Renal pelvis (tissue), 4 donors: ENCODE results near the gene PLXNC1. TPM values are rescaled to one million over a fixed set of nuclear protein-coding genes. Genes with fewer than 3 reads are reported as not detected.
"Not testable (repeated sequence)": the region's sequence is repeated elsewhere in the genome, so short reads cannot be mapped to it uniquely, and the experiment has no call there.

Source experiments
- DNase-seq: peaks from one replicate; pipeline ENCODE4 v3.0.0-alpha.2; 2013
- polyA plus RNA-seq, 3 donors: library from polyadenylated mRNA; unstranded; fragments of 120-200 nt; gene quantifications; one replicate each; pipeline ENCODE4 v1.2.1, GENCODE V29; 2013; ENCODE audit not compliant: insufficient read length in 3 of 3

The PLXNC1 gene
- polyA plus RNA-seq, 3 donors = 6.8 to 7.8 (median 7.1) TPM

DNA sequence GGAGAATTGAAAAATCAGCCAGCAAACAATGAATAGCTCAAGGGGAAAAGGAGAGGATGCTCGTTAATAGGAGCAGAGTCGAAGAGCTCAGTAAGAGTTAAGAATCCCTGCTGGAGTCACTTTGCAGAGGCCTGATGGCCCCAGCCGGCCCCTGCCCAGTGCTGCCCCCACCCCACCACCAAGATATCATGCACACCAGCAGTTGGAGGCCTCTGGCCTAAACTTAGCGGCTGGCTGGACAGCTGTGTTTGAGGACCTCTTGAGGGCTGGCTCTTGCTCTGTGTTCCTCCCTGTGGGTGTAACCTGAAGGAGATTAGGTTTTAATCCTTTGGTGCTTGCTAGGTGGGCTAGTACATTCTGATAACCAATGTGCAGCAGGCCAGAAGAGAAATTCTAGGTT is 142.0 kb downstream of the PLXNC1 start:
- DNase-seq = no peak

DNA sequence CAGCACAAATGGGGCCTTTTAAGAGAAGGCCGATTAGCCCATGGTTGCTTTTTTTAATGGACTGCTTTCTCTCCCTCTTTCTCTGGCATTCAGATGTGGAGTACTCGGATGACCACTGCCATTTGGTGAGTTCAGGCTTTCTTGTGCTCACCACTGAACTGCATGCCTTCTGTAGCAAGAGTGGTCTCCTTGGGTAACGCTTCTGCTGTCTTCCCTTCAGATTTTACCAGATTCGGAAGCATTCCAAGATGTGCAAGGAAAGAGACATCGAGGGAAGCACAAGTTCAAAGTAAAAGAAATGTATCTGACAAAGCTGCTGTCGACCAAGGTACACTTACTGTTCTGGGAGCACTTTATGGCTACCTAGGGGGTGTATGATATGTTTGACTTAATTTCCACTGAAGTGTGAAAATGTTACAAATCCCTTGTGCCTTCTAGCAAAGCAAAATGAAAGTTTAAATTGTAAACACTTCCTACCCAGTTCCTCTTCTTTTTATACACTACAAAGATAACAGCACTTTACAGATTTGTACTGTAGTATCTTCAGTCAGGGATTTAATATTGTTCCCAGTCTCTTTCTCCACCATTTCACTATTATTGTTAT is 148.8 kb downstream of the PLXNC1 start:
- DNase-seq = no peak

DNA sequence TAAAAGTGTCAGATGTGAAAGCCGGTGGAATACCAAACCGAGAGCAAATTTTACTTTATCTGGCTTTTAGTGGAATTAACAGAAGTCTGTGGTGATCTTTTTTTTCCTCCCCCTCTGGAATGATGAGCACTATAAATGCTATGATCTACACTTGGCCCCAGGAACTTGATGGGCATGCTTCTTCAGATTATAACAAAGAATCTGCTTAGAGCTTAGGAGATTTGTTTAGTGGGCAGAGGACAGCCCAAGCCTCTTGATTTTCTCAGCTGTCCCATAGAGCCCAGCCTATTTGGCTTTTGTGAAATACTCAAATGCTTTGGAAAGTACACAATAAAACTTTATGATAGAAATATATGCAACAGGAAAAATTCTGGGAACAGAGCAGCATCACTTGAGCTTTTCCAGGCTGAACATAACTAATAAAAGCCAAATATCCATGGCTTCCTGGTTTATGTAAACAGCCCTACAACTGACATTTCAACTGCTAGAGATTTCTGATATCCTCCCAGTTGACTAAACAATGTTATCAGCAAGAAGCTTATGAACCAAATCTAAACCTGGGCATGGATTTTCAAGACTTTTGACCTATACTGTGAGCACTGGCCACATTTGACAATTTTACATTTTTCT is 149.6 kb downstream of the PLXNC1 start:
- DNase-seq = no peak

DNA sequence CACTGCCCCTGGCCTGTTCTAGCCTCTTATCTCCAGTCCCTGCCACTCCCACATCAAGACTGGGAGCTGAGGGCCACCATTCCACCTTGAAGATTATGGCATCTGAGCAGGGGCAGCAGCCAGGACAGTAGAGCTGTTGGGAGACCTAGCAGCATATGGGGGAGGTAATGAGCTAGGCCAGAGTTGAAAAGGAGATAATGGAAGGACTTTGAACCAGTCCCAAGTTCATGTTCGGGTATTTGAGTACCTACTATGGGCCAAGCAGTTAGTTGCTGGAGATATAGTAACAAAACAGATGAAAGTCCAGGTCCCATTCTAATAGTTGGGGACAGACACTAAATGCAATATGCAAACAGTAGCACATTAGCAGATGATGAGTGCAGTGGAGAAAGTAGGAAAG is 151.5 kb downstream of the PLXNC1 start:
- no peak for DNase-seq

DNA sequence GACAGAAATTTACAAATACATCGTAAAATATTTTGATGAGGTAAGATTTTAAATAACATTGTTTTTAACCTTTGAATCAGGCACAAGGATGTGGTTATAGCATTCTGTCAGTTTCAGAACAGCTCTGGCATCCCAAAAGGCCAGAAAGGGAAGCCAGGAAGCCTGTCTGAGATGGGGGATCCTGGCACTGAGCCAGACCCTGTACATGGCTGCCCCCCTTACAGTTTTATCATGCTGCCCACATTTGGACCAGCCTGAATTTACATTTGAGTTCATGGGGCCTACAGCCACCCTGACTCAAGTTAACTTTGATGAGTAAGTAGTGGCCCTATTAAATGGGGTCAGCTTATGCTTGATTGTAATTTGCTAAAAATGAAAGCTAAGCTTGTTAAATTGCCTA is 155.6 kb downstream of the PLXNC1 start:
- no peak for DNase-seq

DNA sequence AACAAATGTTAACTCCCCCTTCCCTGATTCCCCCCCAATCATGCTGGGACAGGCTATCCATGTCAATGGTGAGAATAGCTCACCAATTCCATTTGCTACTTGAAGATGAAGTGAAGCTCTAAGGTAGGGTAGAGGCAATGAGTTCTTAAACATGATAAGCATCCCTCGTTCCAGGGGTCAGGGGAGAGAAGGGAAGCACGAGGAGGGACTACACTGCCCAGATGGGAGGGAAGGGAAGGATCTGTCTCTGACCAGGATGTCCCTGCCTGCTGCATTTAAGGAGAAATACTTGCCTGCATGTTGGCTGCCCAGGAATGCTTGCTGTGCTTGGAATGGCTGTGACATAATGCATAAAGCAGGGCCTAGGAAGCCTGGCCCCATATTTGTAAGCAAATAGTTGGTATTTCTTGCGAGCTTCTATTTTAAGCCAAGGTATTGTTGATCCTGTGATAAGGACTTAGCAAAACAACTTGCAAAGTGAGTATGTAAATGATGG is 156.2 kb downstream of the PLXNC1 start:
- DNase-seq = no peak

DNA sequence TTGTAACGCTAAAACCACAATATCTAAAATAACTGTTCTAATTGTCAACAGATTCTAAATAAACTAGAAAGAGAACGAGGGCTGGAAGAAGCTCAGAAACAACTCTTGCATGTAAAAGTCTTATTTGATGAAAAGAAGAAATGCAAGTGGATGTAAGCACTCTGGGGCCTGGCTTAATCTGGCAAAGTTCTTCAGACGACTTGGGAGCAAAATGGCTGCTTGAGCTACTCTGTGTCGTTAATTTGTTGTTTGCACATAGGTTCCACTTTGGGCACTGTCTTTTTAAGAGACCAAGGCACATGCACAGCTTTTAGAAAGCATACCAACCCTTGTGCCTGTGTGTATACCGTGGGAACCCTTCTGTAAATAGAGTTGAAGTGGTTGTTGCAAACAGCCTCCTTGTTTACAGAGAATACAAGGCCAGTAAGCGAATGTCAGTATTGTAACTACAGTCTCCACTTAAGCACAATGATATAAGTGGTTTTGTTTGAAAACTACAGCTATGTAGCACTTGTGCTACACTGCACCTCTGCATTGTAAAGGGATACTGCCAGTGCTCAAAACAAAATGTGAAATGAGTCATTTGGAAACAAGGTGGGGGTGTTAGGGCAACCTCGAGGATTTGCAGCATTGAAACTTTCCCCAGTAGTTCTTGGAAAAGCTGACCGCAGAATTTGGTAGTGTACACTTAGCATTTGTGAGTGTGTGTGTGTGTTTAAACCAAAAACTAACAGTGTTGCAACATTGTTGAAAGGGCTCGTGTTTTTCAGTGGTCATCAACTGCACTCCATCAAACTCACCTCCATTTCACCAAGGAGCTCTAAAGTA is 157.0 kb downstream of the PLXNC1 start:
- no peak for DNase-seq

DNA sequence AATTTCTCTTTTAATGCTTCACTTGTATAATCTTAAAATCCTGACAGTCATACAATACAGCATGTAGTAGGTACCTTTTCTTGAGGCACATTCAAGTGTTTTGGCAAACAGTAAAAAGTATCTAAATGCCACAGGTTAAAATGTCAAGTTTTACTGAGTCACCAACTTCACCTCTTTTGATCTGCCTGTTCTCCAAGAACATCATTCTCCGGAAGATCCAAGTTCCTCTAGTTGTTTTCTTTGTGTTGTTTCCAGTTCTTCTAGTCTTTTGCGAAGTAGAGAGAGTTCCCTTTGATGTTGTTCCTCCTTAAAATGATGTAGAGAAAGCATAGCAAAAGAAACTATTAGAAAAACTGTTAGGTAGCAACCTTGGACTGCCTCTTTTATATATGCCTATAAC is 160.2 kb downstream of the PLXNC1 start:
- no peak for DNase-seq

DNA sequence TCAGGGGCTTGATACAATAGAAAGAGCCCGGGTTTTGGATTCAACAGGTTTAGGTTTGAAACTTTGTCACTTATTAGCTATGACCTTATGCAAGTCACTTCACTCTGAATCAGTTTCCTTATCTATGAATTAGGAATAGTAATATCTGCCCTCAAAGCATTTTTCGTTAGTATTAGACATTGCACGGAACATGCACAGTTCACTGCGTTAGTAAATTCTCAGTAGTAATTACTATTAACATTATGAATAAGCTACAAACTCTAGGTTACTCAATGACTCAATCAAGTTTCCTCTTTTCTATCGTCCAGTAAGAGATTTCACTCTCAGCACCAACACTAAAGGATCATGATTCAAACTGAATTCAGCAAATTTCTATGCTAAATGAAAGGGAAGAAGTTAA is 161.0 kb downstream of the PLXNC1 start:
- DNase-seq = no peak

DNA sequence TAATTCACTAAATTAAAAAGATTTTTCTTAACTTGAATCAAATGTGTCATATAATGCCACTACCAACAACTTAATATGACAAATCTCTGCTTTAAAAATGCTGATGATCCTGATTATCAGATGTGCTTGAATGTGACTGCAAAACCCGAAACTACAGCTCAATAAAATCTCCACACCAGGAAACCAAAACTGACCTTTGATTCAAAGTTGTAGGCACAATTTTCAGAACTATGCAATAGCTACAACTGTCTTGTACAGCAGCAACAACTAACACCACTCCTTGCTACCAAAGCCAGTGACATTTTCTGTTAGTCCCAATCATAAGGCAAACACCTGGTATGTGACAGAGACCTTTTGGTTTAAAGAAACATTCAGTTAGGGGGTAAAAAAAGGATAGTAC is 164.0 kb downstream of the PLXNC1 start:
- DNase-seq = no peak

DNA sequence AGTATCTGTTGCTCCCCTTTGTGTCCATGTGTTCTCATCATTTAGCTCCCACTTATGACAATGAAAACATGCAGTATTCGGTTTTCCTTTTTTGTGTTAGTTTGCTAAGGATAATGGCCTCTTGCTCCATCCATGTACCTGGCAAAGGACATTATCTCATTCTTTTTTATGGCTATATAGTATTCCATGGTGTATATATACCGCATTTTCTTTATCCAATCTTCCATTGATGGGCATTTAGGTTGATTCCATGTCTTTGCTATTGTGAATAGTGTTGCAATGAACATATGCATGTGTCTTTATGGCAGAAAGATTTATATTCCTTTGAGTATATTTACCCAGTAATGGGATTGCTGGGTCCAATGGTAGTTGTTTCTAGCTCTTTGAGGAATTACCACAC is 168.2 kb downstream of the PLXNC1 start:
- not testable (repeated sequence) for DNase-seq

DNA sequence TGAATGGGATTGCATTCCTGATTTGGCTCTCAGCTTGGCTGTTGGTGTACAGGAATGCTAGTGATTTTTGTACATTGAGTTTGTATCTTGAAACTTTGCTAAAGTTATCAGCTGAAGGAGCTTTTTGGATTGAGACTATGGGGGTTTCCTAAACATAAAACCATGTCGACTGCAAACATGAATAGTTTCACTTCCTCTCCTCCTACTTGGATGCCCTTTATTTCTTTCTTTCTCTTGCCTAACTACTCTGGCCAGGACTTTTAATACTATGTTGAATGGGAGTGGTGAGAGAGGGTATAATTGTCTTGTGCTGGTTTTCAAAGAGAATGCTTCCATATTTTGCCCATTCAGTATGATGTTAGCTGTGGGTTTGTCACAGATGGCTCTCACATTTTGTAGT is 169.8 kb downstream of the PLXNC1 start:
- no peak for DNase-seq

DNA sequence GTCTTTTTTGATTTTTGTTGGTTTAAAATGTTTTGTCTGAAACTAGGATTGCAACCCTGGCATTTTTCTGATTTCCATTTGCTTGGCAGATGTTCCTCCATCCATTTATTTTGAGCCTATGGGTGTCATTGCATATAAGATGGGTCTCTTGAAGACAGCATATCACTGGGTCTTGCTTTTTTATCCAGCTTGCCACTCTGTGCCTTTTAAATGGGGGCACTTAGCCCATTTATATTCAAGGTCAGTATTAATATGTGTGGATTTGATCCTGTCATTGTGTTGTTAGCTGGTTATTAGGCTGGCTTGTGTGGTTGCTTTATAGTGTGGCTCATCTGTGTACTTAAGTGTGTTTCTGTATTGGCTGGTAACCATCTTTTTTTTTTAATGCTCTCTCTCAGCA is 171.7 kb downstream of the PLXNC1 start:
- DNase-seq = no peak

DNA sequence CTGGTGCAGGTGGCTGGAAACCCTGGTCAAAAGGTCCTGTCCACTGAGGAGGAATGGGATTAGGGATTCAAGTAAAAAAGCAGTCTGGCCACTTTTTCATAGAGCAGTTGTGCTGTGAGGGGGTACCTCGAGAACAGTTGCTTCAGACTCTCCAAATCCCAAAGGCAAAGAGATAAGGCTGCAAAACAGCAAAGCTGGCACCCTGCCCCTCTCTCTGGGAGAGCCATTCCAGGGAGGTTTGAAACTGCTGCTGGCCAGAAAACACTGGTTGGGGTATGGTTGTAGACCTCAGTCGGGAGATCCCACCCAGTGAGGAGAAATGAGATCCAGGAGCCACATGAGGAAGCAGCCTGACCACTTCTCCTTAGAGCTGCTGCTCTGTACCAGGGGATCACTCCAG is 174.0 kb downstream of the PLXNC1 start:
- no peak for DNase-seq

DNA sequence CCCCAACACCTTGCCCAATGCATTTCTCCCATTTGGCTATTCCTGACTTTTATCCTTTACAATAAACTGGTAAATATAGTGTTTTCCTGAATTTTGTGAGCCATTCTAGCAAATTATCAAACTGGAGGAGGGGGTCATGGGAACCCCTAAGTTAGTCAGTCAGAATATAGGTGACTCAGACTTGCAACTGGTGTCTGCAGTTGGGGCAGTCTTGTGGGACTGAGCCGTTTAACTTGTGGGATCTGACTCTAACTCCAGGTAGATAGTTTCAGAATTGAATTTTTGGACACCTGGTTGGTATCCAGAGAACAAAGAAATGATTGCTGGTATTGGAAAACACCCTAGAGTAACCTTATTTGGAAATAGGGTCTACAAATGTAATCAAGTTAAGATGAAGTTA is 177.9 kb downstream of the PLXNC1 start:
- no peak for DNase-seq

DNA sequence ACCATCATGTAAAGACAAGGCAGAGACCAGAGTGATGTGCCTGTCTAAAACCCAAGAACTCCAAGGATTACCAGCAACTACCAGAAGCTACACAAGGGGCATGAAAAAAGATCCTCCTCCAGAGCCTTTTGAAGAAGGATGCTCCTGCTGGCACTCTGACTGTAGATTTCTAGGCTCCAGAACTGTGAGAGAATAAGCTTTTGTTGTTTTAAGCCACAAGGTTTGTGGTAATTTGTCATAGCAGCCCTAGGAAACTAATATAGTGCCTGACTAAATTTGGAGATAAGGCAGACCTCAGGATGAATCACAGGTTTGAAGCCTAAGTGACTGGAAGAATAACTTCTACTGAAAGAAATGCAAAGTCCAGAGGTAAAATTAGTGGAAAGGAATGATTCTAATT is 178.3 kb downstream of the PLXNC1 start:
- no peak for DNase-seq

DNA sequence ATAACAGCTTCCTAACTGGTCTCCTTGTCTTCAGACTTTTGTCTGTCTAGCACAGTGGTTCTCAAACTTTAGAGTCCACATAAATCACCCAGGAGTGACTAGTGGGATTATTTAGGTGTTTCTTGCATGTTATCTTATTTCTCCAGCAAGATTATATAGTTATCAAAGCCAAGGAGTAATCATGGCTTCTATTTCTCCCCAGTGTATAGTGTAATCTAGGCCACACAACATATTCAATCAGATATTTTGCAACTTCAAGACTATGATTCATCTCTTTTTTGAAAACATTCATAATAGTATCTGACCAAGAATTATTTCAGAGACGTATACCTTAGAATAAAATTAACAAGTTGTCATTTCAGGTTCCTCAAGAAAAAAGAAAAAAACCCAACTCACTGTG is 179.4 kb downstream of the PLXNC1 start:
- no peak for DNase-seq

DNA sequence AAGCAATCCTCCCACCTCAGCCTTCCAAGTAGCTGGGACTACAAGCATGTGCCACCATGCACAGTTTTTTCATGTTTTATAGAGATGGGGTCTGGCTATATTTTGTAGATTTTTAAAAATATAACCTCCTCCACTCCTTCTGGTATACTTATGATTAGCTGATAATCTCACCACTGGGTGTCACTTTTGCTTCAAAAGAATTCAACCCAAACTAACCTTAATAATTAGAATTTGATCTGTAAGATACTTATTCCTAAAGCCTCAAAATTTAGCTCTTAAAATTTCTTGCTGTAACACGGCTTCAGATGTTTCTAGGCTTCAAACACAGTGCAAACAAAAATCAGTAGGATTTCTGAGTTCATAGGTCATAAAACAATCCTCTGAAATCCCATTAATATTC is 181.0 kb downstream of the PLXNC1 start:
- no peak for DNase-seq

DNA sequence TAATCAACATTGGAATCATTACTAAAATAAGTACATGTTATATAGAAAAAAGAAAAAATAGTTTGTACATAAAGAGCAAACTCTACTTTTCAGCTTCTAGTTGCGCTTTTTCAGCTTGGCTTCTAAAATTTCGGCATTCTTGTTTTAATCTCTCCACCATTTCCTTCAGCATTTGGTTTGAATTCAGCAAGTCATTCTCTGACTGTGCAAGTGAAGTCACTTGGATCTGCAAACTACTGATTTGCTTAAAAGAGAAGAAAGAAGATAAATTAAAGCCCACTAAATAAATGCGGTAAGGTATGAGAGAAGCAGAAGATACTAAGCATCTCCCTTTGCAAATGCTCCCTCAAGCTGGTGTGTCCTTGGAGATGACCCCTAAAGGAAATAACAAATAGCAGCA is 185.0 kb downstream of the PLXNC1 start:
- no peak for DNase-seq

DNA sequence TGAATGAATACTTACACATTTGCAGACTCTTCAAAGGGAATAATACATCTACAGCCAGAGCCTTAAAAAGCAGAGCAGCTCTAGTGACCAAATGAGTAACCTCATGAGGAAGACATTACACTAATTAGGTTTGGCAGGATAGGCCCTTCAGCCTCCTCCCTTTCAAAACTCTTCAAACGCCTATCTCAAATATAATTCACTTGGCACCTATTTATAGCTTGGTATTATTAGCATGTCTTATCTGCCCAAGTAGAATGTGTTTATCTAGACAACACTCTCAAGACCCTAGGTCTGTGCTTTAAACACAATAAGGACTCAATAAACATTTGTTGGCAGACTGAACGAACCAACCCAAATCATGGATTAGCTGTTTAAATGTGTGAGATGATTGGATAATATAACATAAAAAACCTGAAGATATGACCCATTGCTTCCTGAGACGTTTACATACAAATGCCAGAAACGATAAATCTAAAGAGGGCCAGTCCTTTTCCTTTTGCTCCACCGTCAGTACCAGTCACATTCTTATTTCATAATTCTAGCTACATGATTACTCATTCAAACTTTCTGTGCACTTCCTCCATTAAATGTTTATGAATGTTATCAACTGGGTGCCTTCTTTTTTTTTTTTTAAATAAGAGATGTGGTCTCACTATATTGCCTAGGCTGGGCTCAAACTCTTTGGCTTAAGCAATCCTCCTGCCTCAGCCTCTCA is 188.0 kb downstream of the PLXNC1 start:
- DNase-seq = no peak

DNA sequence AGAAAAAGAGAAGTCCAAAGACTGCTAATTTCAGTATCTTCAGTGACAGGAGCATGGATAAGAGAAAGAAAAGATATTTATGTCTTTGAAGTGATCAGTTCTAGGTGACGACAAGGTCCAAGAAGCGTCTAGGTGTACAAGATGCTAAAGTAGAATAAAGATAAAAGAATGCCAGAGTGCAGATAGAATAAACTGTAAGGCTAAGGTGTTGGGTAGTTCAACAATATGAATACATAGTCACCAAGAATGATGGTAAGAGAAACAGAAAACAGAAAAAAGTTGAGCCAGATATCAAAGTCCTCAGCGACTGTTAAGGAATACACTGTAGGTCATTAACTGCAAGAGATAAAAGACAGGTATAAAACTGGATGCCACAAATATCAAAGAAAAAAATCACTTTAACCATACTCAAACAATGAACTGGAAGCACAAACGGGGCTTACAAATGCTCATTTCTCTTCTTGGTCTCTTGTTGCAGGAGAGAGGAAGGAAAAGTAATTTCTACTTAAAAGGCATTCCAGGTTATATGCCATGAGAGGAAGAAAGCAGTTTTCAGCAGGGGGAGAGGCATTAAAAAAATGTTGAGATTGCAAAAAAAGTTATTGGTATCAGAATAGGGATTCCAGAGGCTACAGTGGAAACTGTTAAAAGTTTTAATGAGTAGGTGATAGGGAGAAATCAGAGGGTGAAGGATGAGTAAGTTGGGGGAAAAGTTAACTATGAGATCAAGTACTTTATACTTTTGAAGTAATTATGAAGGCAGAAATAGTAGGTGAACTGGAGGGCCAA is 189.8 kb downstream of the PLXNC1 start:
- DNase-seq = no peak

DNA sequence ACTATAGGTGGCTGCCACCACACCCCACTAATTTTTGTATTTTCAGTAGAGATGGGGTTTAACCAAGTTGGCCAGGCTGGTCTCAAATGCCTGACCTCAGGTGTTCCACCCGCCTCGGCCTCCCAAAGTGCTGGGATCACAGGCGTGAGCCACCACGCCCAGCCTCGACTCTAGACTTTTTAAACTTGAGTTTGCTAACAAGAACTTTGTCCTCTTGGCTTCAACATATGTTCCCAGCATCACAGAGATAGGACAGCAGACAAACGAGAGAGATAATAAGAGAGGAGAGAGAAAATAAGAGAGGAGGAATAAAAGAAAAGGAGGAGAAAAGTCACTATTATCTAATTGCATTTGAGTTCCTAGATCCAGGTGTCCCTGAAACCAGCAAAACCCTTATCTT is 192.2 kb downstream of the PLXNC1 start:
- no peak for DNase-seq
